ENCODE data around the gene IL36G. TPM values are rescaled to one million over a fixed set of nuclear protein-coding genes. Genes with fewer than 3 reads are reported as not detected.

Gene IL36G
- total RNA-seq, 2 experiments from 2014 or later = not detected

DNA sequence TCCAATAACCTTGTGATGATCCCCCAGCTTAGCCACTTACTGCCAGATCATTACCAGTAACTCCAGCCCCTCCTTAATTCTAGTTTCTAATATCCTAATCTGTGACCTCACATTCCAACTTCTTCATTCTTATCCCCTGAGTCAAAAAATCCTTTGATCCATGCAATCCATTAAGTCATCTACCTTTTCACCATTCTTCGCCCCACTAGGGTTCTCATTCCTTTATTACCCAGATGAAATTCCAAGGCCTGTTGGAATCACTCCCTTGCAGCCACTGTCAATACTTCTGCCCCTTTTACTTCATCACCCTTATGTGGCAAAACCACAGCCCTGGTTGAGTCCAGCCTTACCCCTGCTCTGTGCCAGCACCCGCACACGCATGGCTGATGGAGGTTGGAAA is 20.3 kb upstream of the IL36G start:
- no peaks in the 10 kb centered on the region for H3K9me3 ChIP-seq (ENCODE audit: low read length)
- no peaks in the 10 kb centered on the region for H3K79me2 ChIP-seq (ENCODE audit: insufficient read depth, low read depth, low read length)
- no peaks in the 10 kb centered on the region for H3K4me1 ChIP-seq (ENCODE audit: insufficient read depth, low read length, poor library complexity, severe bottlenecking)
- TF ChIP-seq, protein P1, sequence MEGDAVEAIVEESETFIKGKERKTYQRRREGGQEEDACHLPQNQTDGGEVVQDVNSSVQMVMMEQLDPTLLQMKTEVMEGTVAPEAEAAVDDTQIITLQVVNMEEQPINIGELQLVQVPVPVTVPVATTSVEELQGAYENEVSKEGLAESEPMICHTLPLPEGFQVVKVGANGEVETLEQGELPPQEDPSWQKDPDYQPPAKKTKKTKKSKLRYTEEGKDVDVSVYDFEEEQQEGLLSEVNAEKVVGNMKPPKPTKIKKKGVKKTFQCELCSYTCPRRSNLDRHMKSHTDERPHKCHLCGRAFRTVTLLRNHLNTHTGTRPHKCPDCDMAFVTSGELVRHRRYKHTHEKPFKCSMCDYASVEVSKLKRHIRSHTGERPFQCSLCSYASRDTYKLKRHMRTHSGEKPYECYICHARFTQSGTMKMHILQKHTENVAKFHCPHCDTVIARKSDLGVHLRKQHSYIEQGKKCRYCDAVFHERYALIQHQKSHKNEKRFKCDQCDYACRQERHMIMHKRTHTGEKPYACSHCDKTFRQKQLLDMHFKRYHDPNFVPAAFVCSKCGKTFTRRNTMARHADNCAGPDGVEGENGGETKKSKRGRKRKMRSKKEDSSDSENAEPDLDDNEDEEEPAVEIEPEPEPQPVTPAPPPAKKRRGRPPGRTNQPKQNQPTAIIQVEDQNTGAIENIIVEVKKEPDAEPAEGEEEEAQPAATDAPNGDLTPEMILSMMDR (conservative IDR thresholded peaks at IDR 0.05; ENCODE audit: low read length) = no peak
- no peak for TF ChIP-seq EZH2phosphoT487 (IDR thresholded peaks at IDR 0.05; ENCODE audit: borderline replicate concordance, low read depth, low read length)
- H3K27ac ChIP-seq (ENCODE audit: low read depth, low read length, poor library complexity, severe bottlenecking) = no peak overlapping the region
- intact Hi-C loops (cut with micrococcal nuclease; ENCODE audit: unreplicated experiment) = loop anchor here (10.0 kb wide), 1 partner anchor 353 kb away; no protein-coding TSS in a partner anchor
- H4K20me1 ChIP-seq (ENCODE audit: insufficient read depth, low read length) = no peaks in the 10 kb centered on the region
- H3K9me2 ChIP-seq (ENCODE audit: insufficient read depth, low read length) = no peaks in the 10 kb centered on the region
- DNase-seq (ENCODE audit: low spot score) = no peak
- H3K4me2 ChIP-seq (ENCODE audit: low read length) = no peak overlapping the region
- CTCF ChIA-PET (ENCODE audit: unreplicated experiment) = no interaction called here
- no peak overlapping the region for H3K4me3 ChIP-seq (ENCODE audit: low read depth, low read length, poor library complexity, severe bottlenecking)
- no TSS peak for BruUV-seq (replicated peaks)
- POLR2A ChIA-PET = no interaction called here
- H3K36me3 ChIP-seq (ENCODE audit: insufficient read depth, low read length) = no peaks in the 10 kb centered on the region
- H2AFZ ChIP-seq (ENCODE audit: low read length) = no peak overlapping the region

DNA sequence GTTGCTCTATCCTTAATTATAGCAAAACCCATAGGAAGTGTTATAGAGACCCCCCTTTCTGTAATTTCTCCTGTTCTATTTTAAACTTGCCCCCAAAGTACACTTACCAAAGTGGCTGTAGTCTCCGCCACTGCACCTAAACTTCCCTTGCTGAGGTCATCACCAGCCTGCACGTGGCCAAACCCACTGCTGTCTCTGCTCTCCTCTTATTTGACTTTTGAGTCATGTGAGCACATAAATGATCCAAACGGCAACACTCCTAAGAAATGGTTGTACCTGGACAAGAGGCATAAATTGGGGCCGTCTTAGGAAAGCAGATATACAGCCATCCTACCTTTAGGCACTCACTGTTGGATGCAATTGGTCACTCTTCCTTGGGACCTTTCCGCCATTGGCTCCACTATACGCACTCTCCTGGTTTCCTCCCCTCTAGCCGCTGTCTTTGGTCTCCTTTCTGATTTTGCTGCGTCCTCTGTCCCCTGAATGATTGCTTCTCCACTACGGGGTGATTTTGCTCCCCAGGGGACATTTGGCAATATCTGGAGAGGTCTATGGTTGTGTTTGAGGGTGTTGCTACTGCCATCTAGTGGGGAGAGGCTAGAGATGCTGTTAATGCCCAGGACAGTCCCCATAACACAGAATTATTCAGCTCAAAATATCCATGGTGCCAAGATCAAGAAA is 19.2 kb upstream of the IL36G start:
- CTCF ChIA-PET (ENCODE audit: unreplicated experiment) = interaction anchor here (0.5 kb wide), 1 partner anchor 9 kb away, joined by 3 read pairs; no protein-coding TSS in a partner anchor
- DNase-seq (ENCODE audit: low spot score) = peak; percentile 63
- H3K4me1 ChIP-seq (ENCODE audit: insufficient read depth, low read length, poor library complexity, severe bottlenecking) = no peaks in the 10 kb centered on the region
- H3K9me2 ChIP-seq (ENCODE audit: insufficient read depth, low read length) = no peaks in the 10 kb centered on the region
- no peaks in the 10 kb centered on the region for H3K79me2 ChIP-seq (ENCODE audit: insufficient read depth, low read depth, low read length)
- no peaks in the 10 kb centered on the region for H3K9me3 ChIP-seq (ENCODE audit: low read length)
- intact Hi-C loops (cut with micrococcal nuclease; ENCODE audit: unreplicated experiment) = loop anchor here (10.0 kb wide), 1 partner anchor 354 kb away; no protein-coding TSS in a partner anchor
- H3K27ac ChIP-seq (ENCODE audit: low read depth, low read length, poor library complexity, severe bottlenecking) = no peak overlapping the region
- no peaks in the 10 kb centered on the region for H3K36me3 ChIP-seq (ENCODE audit: insufficient read depth, low read length)
- no peak overlapping the region for H2AFZ ChIP-seq (ENCODE audit: low read length)
- H4K20me1 ChIP-seq (ENCODE audit: insufficient read depth, low read length) = no peaks in the 10 kb centered on the region
- POLR2A ChIA-PET = no interaction called here
- TF ChIP-seq, protein P1 (conservative IDR thresholded peaks at IDR 0.05; ENCODE audit: low read length) = peak; percentile 93
- no peak for TF ChIP-seq EZH2phosphoT487 (IDR thresholded peaks at IDR 0.05; ENCODE audit: borderline replicate concordance, low read depth, low read length)
- no peak overlapping the region for H3K4me2 ChIP-seq (ENCODE audit: low read length)
- no peak overlapping the region for H3K4me3 ChIP-seq (ENCODE audit: low read depth, low read length, poor library complexity, severe bottlenecking)
- no TSS peak for BruUV-seq (replicated peaks)

GRCh38 chr2:112959109-112959812 is 18.5 kb upstream of the IL36G start:
- no peak for DNase-seq (ENCODE audit: low spot score)
- Histone ChIP-seq H3K9me3 (ENCODE audit: low read length) (no peaks in the 10 kb centered on the region), H3K4me1 (ENCODE audit: insufficient read depth, low read length, poor library complexity, severe bottlenecking) (no peaks in the 10 kb centered on the region), H3K36me3 (ENCODE audit: insufficient read depth, low read length) (no peaks in the 10 kb centered on the region), H3K4me2 (ENCODE audit: low read length) (no peak overlapping the region), H2AFZ (ENCODE audit: low read length) (no peak overlapping the region), H3K27ac (ENCODE audit: low read depth, low read length, poor library complexity, severe bottlenecking) (no peak overlapping the region), H3K9me2 (ENCODE audit: insufficient read depth, low read length) (no peaks in the 10 kb centered on the region), H3K4me3 (ENCODE audit: low read depth, low read length, poor library complexity, severe bottlenecking) (no peak overlapping the region), H3K79me2 (ENCODE audit: insufficient read depth, low read depth, low read length) (no peaks in the 10 kb centered on the region), H4K20me1 (ENCODE audit: insufficient read depth, low read length) (no peaks in the 10 kb centered on the region)
- BruUV-seq (replicated peaks) = no TSS peak
- POLR2A ChIA-PET = no interaction called here
- intact Hi-C loops (cut with micrococcal nuclease; ENCODE audit: unreplicated experiment) = loop anchor here (10.0 kb wide), 1 partner anchor 354 kb away; no protein-coding TSS in a partner anchor
- TF ChIP-seq, protein P1 (conservative IDR thresholded peaks at IDR 0.05; ENCODE audit: low read length) = peak; percentile 63
- no peak for TF ChIP-seq EZH2phosphoT487 (IDR thresholded peaks at IDR 0.05; ENCODE audit: borderline replicate concordance, low read depth, low read length)
- CTCF ChIA-PET (ENCODE audit: unreplicated experiment) = interaction anchor here (0.5 kb wide), 1 partner anchor 8 kb away, joined by 3 read pairs; no protein-coding TSS in a partner anchor
